GM10266 (cell line): Measurements from ENCODE around the gene ARHGAP26.

Experiments used
- DNase-seq: peaks from one replicate; pipeline ENCODE4 v3.0.0; 2012; ENCODE audit errors: extremely low spot score
- TF ChIP-seq, protein P1 (sequence below): IDR thresholded peaks from 2 replicates; pipeline ENCODE4 v1.5.1; 2012; ENCODE audit warnings: mild to moderate bottlenecking, low read depth; ENCODE audit not compliant: control insufficient read depth, insufficient read depth; ENCODE audit errors: missing control alignments

Gene ARHGAP26

DNA sequence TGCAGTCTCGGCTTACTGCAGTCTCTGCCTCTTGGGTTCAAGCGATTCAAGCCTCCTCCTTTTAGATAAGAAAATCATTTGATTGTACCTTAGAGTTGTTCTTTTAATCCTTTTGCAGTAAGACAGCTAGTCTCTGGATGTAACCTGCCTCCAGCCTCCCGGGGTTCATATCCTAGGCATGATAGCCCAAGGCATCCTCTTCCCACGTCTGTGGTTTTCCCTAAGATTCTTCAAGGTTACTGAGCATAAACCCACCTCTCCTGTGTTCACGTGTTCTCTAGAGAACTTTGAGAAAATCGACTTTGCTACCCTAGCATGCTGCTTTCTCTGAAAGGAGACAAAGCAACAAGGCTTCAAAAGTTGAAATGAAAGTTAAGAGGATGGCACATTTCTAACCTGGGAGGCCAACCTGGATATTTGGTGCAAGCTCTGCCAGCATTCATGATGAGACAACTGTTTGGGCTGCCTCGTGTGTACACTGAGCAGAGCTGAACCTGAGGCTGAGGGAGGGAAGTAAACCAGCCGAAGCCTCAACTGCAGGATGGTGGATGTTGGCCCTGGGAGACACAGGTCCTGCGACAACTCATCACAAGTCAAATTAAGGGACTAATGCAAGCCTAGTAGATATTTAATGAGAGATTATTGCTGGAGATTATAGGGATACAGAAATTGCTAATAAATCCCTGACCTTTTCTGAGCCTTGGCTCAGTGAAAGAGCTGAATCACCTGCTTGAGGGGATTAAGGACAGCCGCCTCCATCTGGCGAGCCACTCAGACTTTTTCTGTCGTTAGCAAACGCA is 261.8 kb downstream of the ARHGAP26 start:
- TF ChIP-seq, protein P1, sequence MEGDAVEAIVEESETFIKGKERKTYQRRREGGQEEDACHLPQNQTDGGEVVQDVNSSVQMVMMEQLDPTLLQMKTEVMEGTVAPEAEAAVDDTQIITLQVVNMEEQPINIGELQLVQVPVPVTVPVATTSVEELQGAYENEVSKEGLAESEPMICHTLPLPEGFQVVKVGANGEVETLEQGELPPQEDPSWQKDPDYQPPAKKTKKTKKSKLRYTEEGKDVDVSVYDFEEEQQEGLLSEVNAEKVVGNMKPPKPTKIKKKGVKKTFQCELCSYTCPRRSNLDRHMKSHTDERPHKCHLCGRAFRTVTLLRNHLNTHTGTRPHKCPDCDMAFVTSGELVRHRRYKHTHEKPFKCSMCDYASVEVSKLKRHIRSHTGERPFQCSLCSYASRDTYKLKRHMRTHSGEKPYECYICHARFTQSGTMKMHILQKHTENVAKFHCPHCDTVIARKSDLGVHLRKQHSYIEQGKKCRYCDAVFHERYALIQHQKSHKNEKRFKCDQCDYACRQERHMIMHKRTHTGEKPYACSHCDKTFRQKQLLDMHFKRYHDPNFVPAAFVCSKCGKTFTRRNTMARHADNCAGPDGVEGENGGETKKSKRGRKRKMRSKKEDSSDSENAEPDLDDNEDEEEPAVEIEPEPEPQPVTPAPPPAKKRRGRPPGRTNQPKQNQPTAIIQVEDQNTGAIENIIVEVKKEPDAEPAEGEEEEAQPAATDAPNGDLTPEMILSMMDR = no peak
- DNase-seq = no peak

DNA sequence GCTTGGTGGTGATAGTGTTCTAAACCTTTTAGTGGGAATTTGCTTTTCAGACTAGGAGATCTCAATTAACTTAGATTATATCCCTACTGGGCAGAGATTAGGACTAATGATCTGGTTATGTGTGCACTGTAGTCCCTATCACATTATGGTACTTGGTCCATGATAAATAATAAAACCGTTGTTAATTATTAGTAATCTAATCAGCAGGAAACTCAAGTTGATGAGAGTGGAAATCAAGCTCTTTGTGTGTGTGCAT is 262.3 kb downstream of the ARHGAP26 start:
- no peak for DNase-seq
- TF ChIP-seq, protein P1 = no peak

DNA sequence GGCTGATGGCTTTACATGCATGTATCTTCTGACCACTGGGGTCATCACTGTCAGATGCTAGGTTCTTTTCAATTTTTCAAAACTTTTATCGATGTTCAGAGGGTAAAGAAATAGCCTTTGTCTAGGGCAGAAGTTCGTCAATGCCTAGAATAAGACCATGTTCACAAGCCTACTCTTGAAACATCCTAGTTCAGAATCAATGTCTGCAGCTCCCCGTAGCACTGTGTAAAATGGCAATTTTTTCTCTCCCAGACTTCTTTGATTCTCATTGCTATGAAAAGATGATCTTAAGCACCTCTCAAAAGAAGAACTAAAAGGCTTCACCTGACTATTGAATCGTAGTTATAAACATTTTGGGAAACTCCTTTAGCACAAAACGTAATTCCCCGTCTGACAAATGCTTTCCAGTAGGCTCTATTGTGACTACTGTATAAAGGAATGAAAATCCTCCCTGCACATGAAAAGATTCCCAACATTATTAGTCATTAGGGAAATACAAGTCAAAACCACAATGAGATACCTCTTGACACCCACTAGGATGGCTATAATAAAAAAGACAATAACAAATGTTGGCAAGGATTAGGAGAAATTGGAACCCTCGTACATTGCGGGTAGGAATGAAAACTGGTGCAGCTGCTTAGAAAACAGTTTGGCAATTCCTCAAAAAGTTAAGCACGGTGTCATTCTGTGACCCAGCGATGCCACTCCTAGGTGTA is 263.5 kb downstream of the ARHGAP26 start:
- DNase-seq = no peak
- TF ChIP-seq, protein P1 = no peak

DNA sequence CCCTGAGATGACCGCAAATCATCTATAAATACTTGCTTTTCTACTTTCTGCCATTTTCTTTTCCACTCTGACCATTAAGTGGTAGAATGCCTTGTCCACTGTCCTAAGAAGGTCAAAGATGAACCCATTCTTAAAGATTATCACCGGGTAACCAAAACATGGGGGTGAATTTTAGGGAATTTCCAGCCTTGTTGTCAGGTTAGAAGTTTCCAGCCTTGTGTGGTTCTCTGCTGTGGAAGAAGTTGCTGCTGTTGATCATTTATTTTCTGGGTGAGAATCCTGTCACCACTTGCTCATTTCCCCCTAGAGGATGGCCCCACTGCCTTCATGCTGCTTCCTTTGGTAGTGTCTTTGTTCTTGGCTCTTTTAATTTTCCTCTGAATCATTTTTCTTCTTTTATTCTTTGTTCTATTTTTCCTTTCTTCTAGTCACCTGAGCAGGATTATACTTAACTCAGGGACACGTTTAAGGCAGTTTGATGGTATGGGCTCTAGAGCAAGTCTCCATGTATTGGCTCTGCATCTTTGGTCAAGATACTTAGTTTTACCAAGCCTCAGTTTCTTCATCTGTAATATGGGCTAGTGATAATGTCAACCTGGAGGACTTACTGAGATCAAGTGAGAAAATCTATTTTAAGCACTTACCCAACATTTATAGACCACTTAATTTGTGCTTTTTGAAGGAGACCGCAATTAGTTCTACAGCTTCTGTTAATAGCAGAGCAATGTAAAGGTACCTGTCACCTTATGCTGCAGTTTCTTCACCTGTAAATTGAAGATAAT is 266.2 kb downstream of the ARHGAP26 start:
- TF ChIP-seq, protein P1 = no peak
- no peak for DNase-seq

DNA sequence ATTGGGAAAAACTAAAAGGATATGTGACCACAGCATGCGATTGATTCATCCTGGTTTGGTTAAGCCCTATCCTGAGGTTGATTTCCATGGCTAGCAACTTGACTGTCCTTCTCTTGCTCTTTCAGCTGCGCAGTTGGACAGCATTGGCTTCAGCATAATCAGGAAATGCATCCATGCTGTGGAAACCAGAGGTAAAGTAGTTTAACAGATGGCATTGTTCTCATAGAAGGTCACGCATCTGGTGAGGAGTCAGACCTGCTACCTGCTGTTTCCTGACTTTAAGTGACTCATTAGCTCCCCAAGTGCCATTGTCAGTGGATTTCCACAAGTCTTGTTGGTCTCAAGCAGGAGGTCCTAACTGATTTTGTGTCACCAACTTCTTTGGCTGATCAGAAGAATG is 266.9 kb downstream of the ARHGAP26 start:
- TF ChIP-seq, protein P1 = no peak
- no peak for DNase-seq

DNA sequence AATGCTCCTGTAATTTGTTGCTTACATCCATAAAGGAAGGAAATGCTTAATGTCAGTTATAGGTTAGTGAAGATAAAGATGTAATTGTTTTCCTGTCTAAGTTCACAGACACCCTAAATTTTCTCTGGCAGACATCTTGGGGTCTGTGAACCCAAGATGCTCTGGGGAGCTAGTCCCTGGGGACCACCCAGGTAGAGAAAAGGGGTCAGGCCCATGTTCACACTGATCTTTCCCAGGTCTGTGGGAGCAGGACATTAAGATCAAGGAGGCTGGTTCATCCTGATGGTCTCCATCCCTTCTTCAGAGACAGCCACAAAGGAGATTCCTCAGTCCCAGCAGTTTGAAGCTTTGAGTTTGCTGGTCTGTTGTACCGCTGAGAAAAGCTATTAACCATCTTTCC is 267.5 kb downstream of the ARHGAP26 start:
- no peak for DNase-seq
- TF ChIP-seq, protein P1 = no peak

DNA sequence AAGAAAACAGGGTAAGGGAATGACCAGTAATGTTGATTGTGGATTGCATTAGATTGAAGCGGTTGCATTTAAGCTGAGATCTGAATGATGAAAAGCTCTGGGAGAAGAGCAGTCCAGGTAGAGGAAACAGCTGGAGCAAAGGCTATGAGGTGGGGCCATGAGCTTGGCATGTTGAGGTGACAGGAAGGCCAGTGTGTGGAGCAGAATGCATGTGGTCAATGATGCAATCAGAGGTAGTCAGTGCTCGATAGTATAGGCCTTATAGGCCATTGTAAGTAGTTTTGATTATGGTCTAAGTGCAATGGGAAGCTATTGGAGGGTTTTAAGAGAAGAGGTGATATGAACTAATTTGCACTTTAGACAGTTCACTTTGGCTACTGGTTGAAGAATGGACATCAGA is 270.4 kb downstream of the ARHGAP26 start:
- TF ChIP-seq, protein P1 = no peak
- no peak for DNase-seq
